ENCODE data around the gene CHST3. TPM values are rescaled to one million over a fixed set of nuclear protein-coding genes. Genes with fewer than 3 reads are reported as not detected.
A peak's percentile ranks its signal among the peaks of the same experiment; 100 is the strongest.

CHST3 gene
- total and polyA plus RNA-seq, 10 donors = 0.28 to 8.7 (median 4.5) TPM

DNA sequence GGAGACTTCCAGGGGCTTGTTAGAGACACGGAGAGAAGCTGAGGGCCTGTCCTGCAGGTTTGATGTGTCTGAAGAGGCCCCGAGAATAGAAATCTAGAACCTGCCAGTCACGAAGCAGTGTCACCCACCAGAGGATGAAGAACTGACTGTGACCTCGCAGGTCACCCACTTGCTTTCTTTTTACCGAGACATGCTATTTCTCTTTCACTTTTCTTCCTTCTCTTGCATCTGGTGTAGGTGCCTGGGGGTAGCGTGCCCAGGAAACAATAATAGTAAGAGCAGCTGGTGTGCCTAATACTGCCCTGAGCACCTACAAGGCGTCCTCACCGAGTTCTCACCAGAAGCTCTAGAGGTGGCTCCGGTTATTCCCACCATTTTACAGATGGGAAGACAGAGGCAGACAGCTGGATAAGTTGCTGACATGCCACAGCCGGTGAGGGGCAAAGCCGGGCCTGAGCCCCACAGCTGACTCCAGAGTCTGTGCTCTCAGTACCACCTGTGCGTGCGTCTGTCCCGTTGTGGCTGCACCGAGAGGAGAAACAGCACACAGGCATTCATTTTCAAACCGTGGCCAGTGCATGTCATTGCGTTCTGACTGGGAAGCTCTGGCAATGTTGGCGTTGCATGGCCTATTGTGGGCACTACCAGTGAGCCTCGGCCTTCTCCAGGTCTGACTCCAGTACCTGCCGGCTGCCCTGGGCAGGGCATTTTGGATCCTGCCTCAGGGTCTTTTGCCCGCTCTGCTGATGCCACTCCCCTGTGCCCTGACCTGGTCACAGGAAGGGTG is 7.8 kb downstream of the CHST3 start:
- Histone ChIP-seq H3K27me3 (replicated peaks in 1 of 7) (peaks cover 0 to 3% (median 0%) of the 10 kb centered on the region in 7 donors), H3K36me3 (no peaks in the 10 kb centered on the region), H3K4me3 (no peak overlapping the region), H3K27ac (no peak overlapping the region), H3K4me1 (peaks cover 11 to 46% (median 21%) of the 10 kb centered on the region in 6 donors), H3K9me3 (no peaks in the 10 kb centered on the region)
- TF ChIP-seq, protein P1, sequence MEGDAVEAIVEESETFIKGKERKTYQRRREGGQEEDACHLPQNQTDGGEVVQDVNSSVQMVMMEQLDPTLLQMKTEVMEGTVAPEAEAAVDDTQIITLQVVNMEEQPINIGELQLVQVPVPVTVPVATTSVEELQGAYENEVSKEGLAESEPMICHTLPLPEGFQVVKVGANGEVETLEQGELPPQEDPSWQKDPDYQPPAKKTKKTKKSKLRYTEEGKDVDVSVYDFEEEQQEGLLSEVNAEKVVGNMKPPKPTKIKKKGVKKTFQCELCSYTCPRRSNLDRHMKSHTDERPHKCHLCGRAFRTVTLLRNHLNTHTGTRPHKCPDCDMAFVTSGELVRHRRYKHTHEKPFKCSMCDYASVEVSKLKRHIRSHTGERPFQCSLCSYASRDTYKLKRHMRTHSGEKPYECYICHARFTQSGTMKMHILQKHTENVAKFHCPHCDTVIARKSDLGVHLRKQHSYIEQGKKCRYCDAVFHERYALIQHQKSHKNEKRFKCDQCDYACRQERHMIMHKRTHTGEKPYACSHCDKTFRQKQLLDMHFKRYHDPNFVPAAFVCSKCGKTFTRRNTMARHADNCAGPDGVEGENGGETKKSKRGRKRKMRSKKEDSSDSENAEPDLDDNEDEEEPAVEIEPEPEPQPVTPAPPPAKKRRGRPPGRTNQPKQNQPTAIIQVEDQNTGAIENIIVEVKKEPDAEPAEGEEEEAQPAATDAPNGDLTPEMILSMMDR (IDR thresholded peaks at IDR 0.05 in 8 of 11, conservative IDR thresholded peaks at IDR 0.05 in 3 of 11) = no peak
- TF ChIP-seq POLR2A (IDR thresholded peaks at IDR 0.05) (no peak), POLR2AphosphoS5 (IDR thresholded peaks at IDR 0.05) (no peak)
- peak; percentile 61 for DNase-seq
- intact Hi-C loops (cut with DNase I; ENCODE audit: low total_unique reads) = no loop called here
- WGBS, 5 donors = 80 to 89% (median 84%) methylated on average over 18 to 21 of the region's 21 CpGs

DNA sequence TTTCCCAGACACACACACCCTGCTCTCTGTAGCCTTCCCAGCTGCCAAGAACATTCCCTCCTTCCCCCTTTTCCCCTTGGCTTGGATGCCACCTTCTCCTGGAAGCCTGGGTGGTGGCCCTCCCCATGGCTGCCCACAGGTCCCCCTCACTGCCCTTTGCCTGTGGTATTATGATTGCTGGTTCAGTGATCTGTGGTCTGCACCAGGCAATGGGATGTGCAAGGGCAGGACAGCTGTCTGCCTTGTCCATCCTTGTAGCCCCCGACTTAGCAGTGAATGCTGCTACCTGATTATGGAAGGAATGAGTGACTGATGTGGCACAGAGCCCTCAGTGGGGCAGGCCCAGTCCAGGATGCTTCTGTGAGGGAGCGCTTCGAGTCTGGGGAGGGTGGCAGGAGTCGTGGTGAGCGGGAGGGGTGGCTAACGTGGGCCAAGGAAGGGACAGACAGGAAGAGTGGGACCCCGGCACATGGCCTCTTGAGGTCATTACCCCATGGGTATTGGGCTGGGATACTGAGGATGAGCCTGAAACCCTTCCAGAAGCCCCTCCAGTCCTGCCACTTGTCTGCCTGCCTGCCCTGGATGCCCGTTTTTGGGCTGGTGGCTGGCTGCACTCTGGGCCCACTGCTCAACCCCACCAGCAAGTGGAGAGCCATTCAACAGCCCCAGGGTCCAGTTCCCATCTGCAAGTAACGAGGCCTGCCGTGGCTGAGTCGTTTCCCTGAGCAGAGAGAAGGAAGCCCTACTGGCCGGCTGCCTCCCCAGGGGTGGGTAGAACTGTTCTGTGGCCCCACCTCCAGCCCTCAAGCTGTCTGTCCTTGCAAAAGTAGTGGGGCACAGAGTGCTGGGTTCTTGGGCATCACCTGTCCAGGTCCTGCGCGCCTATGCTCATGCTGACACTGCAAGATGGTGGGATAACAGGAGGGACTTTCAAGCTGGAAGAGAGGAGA is 8.8 kb downstream of the CHST3 start:
- peak; percentile 67 for DNase-seq
- intact Hi-C loops (cut with DNase I; ENCODE audit: low total_unique reads) = no loop called here
- Histone ChIP-seq H3K4me1 (peaks cover 11 to 53% (median 21%) of the 10 kb centered on the region in 6 donors), H3K9me3 (no peaks in the 10 kb centered on the region), H3K27ac (no peak overlapping the region), H3K27me3 (replicated peaks in 1 of 7) (no peaks in the 10 kb centered on the region), H3K36me3 (no peaks in the 10 kb centered on the region), H3K4me3 (no peak overlapping the region)
- 76 to 88% (median 82%) methylated on average over 13 to 14 of the region's 14 CpGs for WGBS, 5 donors
- TF ChIP-seq POLR2AphosphoS5 (IDR thresholded peaks at IDR 0.05) (no peak), POLR2A (IDR thresholded peaks at IDR 0.05) (no peak)
- TF ChIP-seq, protein P1 (IDR thresholded peaks at IDR 0.05 in 8 of 11, conservative IDR thresholded peaks at IDR 0.05 in 3 of 11) = no peak

DNA sequence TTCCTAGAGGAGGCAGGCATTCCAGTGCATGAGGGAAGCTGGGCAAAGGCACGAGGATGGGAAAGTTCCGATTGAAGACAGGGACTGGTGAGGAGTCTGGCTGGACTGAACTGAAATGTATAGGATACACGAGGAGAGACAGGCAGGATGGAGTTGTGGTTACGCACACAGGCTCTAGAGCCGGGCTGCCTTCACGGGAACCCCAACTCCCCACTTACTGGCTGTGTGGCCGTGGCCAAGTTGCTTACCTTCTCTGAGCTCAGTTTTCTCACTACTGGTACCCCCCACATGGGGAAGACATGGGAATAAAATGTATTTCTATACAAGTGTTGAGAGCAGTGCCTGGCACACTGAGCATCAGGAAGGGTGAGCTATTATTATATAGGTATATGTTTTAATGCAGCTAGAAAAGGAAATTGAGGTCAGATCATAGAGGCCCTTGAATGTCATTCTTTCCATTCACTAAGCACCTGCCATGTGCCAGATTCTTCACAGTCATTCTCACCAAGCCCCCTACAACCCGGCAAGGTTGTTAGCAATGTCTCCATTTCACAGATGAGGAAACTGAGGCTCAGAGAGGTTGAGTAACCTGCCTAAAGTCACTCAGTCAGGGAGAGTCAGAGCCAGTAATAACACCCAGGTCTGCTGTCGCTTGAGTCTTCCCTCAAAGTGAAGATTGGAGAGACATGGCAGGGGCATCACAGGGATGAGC is 9.7 kb downstream of the CHST3 start:
- H3K27ac ChIP-seq = peak overlapping the region in 2 of 8 donors; percentile 70 to 74
- no peak for DNase-seq
- intact Hi-C loops (cut with DNase I; ENCODE audit: low total_unique reads) = no loop called here
- no peaks in the 10 kb centered on the region for H3K36me3 ChIP-seq
- WGBS, 5 donors = 79 to 87% (median 86%) methylated on average over 9 of the region's 9 CpGs
- TF ChIP-seq POLR2AphosphoS5 (IDR thresholded peaks at IDR 0.05) = no peak
- TF ChIP-seq POLR2A (IDR thresholded peaks at IDR 0.05) = no peak
- TF ChIP-seq, protein P1 (IDR thresholded peaks at IDR 0.05 in 8 of 11, conservative IDR thresholded peaks at IDR 0.05 in 3 of 11) = no peak
- H3K27me3 ChIP-seq (replicated peaks in 1 of 7) = no peaks in the 10 kb centered on the region
- H3K4me3 ChIP-seq = no peak overlapping the region
- no peaks in the 10 kb centered on the region for H3K9me3 ChIP-seq
- H3K4me1 ChIP-seq = peaks cover 12 to 62% (median 23%) of the 10 kb centered on the region in 6 donors

Data from spleen (tissue), 11 donors.